Caco-2 (cell line): ENCODE measurements around the gene DENND2A. TPM values are rescaled to one million over a fixed set of nuclear protein-coding genes. Genes with fewer than 3 reads are reported as not detected.

ENCODE experiments used
- BruUV-seq: library from RNA; stranded (reverse); fragments of 400-500 nt; replicated peaks from 2 replicates; lab custom pipeline; 2021; lab: Mats Ljungman, UMichigan
- CTCF ChIA-PET: fragments of 300-600 bp; sonication (Branson Sonifier 250); formaldehyde crosslinking; loops from one replicate; lab custom pipeline; 2022; ENCODE audit warnings: antibody characterized with exemption; lab: Charles Lee
- POLR2A ChIA-PET: fragments of 300-600 bp; sonication (Branson Sonifier 250); formaldehyde crosslinking; loops from one replicate; lab custom pipeline; 2022; ENCODE audit warnings: antibody characterized with exemption; lab: Charles Lee
- DNase-seq, 2 experiments: peaks; one replicate each; pipeline versions ENCODE4 v3.0.0 to v3.0.0-alpha.2; 2020 to 2022
- H3K27me3 ChIP-seq: replicated peaks from 2 replicates; pipeline ENCODE4 v1.6.0; 2011; ENCODE audit warnings: low read length; ENCODE audit not compliant: control insufficient read depth, insufficient read depth
- H3K36me3 ChIP-seq: 2 replicates; pipeline ENCODE4 v1.5.1; 2011; ENCODE audit warnings: low read length; ENCODE audit not compliant: control insufficient read depth, insufficient read depth
- H3K4me1 ChIP-seq: fragments of 250-450 bp; sonication (Bioruptor Pico); 2 replicates; pipeline ENCODE4 v1.5.1; 2020; ENCODE audit warnings: mild to moderate bottlenecking
- H3K4me3 ChIP-seq: 2 replicates; pipeline ENCODE4 v1.5.1; 2011; ENCODE audit warnings: low read depth, mild to moderate bottlenecking, control low read depth, low read length
- H3K9me3 ChIP-seq: fragments of 250-450 bp; sonication (Bioruptor Pico); 2 replicates; pipeline ENCODE4 v1.5.1; 2020; ENCODE audit warnings: mild to moderate bottlenecking, moderate library complexity
- H3K27ac Mint-ChIP-seq: one replicate; pipeline ENCODE4 v1.8.0; 2022; ENCODE audit warnings: mixed read lengths; ENCODE audit not compliant: unreplicated experiment
- H3K27me3 Mint-ChIP-seq: one replicate; pipeline ENCODE4 v1.8.0; 2022; ENCODE audit warnings: mixed read lengths; ENCODE audit not compliant: insufficient read depth, unreplicated experiment
- H3K36me3 Mint-ChIP-seq: one replicate; pipeline ENCODE4 v1.8.0; 2022; ENCODE audit warnings: mild to moderate bottlenecking, mixed read lengths; ENCODE audit not compliant: insufficient read depth, unreplicated experiment
- H3K4me1 Mint-ChIP-seq: one replicate; pipeline ENCODE4 v1.8.0; 2022; ENCODE audit warnings: low read depth, mixed read lengths; ENCODE audit not compliant: unreplicated experiment
- H3K4me3 Mint-ChIP-seq: one replicate; pipeline ENCODE4 v1.8.0; 2022; ENCODE audit warnings: mild to moderate bottlenecking, moderate library complexity, mixed read lengths; ENCODE audit not compliant: unreplicated experiment
- H3K9me3 Mint-ChIP-seq: one replicate; pipeline ENCODE4 v1.8.0; 2022; ENCODE audit warnings: mixed read lengths; ENCODE audit not compliant: unreplicated experiment
- CTCF ChIP-seq, 2 experiments: fragments of 200-600 bp in 1 of 2; IDR thresholded peaks; 1 replicate in 1 of 2; 2 replicates in 1 of 2; pipeline versions ENCODE4 v1.5.1 to v1.8.0; 2011 to 2022; ENCODE audit warnings: antibody characterized with exemption in 1 of 2, control low read depth in 1 of 2, inconsistent platforms in 1 of 2, low read depth in 1 of 2, low read length in 1 of 2, mild to moderate bottlenecking in 1 of 2, moderate library complexity in 1 of 2; ENCODE audit not compliant: insufficient read depth in 1 of 2, severe bottlenecking in 1 of 2, unreplicated experiment in 1 of 2
- intact Hi-C: fragments of 100-400 bp; cut with micrococcal nuclease; formaldehyde crosslinking; loops from one replicate; pipeline ENCODE4 v1.10.0; 2022; ENCODE audit not compliant: unreplicated experiment
- total RNA-seq: library from RNA; stranded (reverse); gene quantifications from 2 replicates; pipeline ENCODE4 v1.2.3, GENCODE V29; 2022

The DENND2A gene
- total RNA-seq, 1 experiment from 2014 or later, result 0.95 TPM

- Mint-ChIP-seq H3K4me3 (no peak overlapping the region), H3K36me3 (no peaks in the 10 kb centered on the region), H3K4me1 (peaks cover 11% of the 10 kb centered on the region), H3K9me3 (no peaks in the 10 kb centered on the region), H3K27me3 (peaks cover 11% of the 10 kb centered on the region), H3K27ac (no peak overlapping the region)
- Histone ChIP-seq H3K36me3 (no peaks in the 10 kb centered on the region), H3K9me3 (no peaks in the 10 kb centered on the region), H3K4me3 (no peak overlapping the region), H3K27me3 (no peaks in the 10 kb centered on the region), H3K4me1 (peaks cover 8% of the 10 kb centered on the region)
- intact Hi-C loops, result no loop called here
- BruUV-seq, result no TSS peak
- no peak for DNase-seq
- CTCF ChIA-PET, result no interaction called here
- TF ChIP-seq CTCF (IDR thresholded peaks at IDR 0.05; ENCODE audit: insufficient read depth in 1 of 2, low read depth in 1 of 2, low read length in 1 of 2, severe bottlenecking in 1 of 2, unreplicated experiment in 1 of 2), result no peak
- POLR2A ChIA-PET, result no interaction called here
Observed at GRCh38 chr7:140635345-140635744, 5.3 kb downstream of the DENND2A start.

GRCh38 chr7:140631602-140632001 is 9.0 kb downstream of the DENND2A start:
- intact Hi-C loops, result no loop called here
- Mint-ChIP-seq H3K4me3 (no peak overlapping the region), H3K4me1 (no peaks in the 10 kb centered on the region), H3K27ac (no peak overlapping the region), H3K27me3 (no peaks in the 10 kb centered on the region), H3K9me3 (no peaks in the 10 kb centered on the region), H3K36me3 (no peaks in the 10 kb centered on the region)
- Histone ChIP-seq H3K4me1 (peaks cover under 1% of the 10 kb centered on the region; the same call in 1 of the 2 replicates), H3K27me3 (no peaks in the 10 kb centered on the region), H3K36me3 (no peaks in the 10 kb centered on the region), H3K9me3 (no peaks in the 10 kb centered on the region), H3K4me3 (no peak overlapping the region)
- BruUV-seq, result no TSS peak
- no peak for DNase-seq
- ChIA-PET CTCF (no interaction called here), POLR2A (no interaction called here)
- no peak for TF ChIP-seq CTCF (IDR thresholded peaks at IDR 0.05; ENCODE audit: insufficient read depth in 1 of 2, low read depth in 1 of 2, low read length in 1 of 2, severe bottlenecking in 1 of 2, unreplicated experiment in 1 of 2)

- Mint-ChIP-seq H3K4me1 (no peaks in the 10 kb centered on the region), H3K27ac (no peak overlapping the region), H3K27me3 (no peaks in the 10 kb centered on the region), H3K4me3 (no peak overlapping the region), H3K36me3 (no peaks in the 10 kb centered on the region), H3K9me3 (no peaks in the 10 kb centered on the region)
- no peak overlapping the region for H3K4me3 ChIP-seq
- ChIA-PET CTCF (no interaction called here), POLR2A (no interaction called here)
- no peaks in the 10 kb centered on the region for H3K36me3 ChIP-seq
- no peak for TF ChIP-seq CTCF (IDR thresholded peaks at IDR 0.05; ENCODE audit: insufficient read depth in 1 of 2, low read depth in 1 of 2, low read length in 1 of 2, severe bottlenecking in 1 of 2, unreplicated experiment in 1 of 2)
- H3K27me3 ChIP-seq, result no peaks in the 10 kb centered on the region
- no peaks in the 10 kb centered on the region for H3K9me3 ChIP-seq
- peaks cover 6% of the 10 kb centered on the region; the same call in 1 of the 2 replicates for H3K4me1 ChIP-seq
- intact Hi-C loops, result no loop called here
- no TSS peak for BruUV-seq
- DNase-seq, result no peak
Observed at GRCh38 chr7:140631021-140631420, 9.6 kb downstream of the DENND2A start.
